K562 (cell line): ENCODE data around the gene BOC. TPM values are rescaled to one million over a fixed set of nuclear protein-coding genes. Genes with fewer than 3 reads are reported as not detected.

Experiments
- ATAC-seq: fragments of 200-7000 bp; cut with Tn5 transposase; 3 replicates; pipeline ENCODE4 v1.9.1; 2020; ENCODE audit warnings: moderate library complexity
- BruUV-seq: library from RNA; stranded (reverse); fragments of 400-500 nt; replicated peaks from 2 replicates; lab custom pipeline; 2021; lab: Mats Ljungman, UMichigan
- CTCF ChIA-PET: fragments of 300-600 bp; formaldehyde crosslinking; extraction: SDS; loops from one replicate; lab custom pipeline; 2021; ENCODE audit warnings: low intra/inter-chr PET ratio; lab: Yijun Ruan, JAX
- POLR2A ChIA-PET: fragments of 300-600, 350-650 bp; sonication (Branson Sonifier 250); formaldehyde crosslinking; extraction: SDS; loops from one replicate; lab custom pipeline; 2021; ENCODE audit warnings: antibody characterized with exemption, inconsistent platforms; lab: Yijun Ruan, JAX
- DNase-seq, 4 experiments: peaks; one replicate each; pipeline versions ENCODE4 v3.0.0 to v3.0.0-alpha.2; 2011 to 2018; ENCODE audit warnings: low spot score in 3 of 4, mixed read lengths in 3 of 4; ENCODE audit errors: extremely low read depth in 1 of 4
- FAIRE-seq: peaks from 2 replicates; lab custom pipeline; 2011; peaks lifted over from hg19 to GRCh38; lab: Jason Lieb, UNC
- H2AFZ ChIP-seq: 2 replicates; pipeline ENCODE4 v1.6.0; 2011; ENCODE audit warnings: low read depth, low read length, control low read depth, inconsistent platforms
- H3K27ac ChIP-seq: fragments of 200-600 bp; 3 replicates; pipeline ENCODE4 v1.8.0; 2011; ENCODE audit warnings: low read depth, mild to moderate bottlenecking, control low read depth, inconsistent platforms, low read length, moderate library complexity, mixed read lengths; ENCODE audit errors: extremely low read depth
- H3K27me3 ChIP-seq, 2 experiments: fragments of 300-600 bp in 1 of 2; 2 replicates in 1 of 2; 3 replicates in 1 of 2; pipeline versions ENCODE4 v1.6.0 to v1.8.0; 2011; ENCODE audit warnings: inconsistent platforms in 2 of 2, low read length in 2 of 2, mild to moderate bottlenecking in 1 of 2, mixed read lengths in 1 of 2, moderate library complexity in 1 of 2; ENCODE audit not compliant: control insufficient read depth in 2 of 2, insufficient read depth in 2 of 2
- H3K36me3 ChIP-seq: fragments of 300-600 bp; 3 replicates; pipeline ENCODE4 v1.8.0; 2011; ENCODE audit warnings: mild to moderate bottlenecking, low read length, inconsistent platforms; ENCODE audit not compliant: control insufficient read depth, insufficient read depth
- H3K4me1 ChIP-seq, 2 experiments: fragments of 200-600 bp in 1 of 2; replicated peaks in 1 of 2; 2 replicates in 1 of 2; 3 replicates in 1 of 2; pipeline versions ENCODE4 v1.5.1 to v1.8.0; 2011; ENCODE audit warnings: inconsistent platforms in 2 of 2, low read length in 2 of 2, mild to moderate bottlenecking in 1 of 2, mixed read lengths in 1 of 2, moderate library complexity in 1 of 2; ENCODE audit not compliant: control insufficient read depth in 2 of 2, insufficient read depth in 2 of 2
- H3K4me2 ChIP-seq: 2 replicates; pipeline ENCODE4 v1.6.1; 2011; ENCODE audit warnings: low read length, control low read depth, inconsistent platforms, mixed read lengths; ENCODE audit not compliant: insufficient read depth
- H3K4me3 ChIP-seq: fragments of 200-600 bp; sonication (generic), shearing (Covaris generic); 2 replicates; pipeline ENCODE4 v1.5.1; 2016; ENCODE audit warnings: control low read depth, inconsistent platforms
- H3K79me2 ChIP-seq: fragments of 200-600 bp; 3 replicates; pipeline ENCODE4 v1.8.0; 2011; ENCODE audit warnings: low read length, inconsistent platforms; ENCODE audit not compliant: control insufficient read depth, insufficient read depth
- H3K9ac ChIP-seq, 2 experiments: 2 replicates each; pipeline versions ENCODE4 v1.6.0 to v1.6.1; 2011; ENCODE audit warnings: low read depth in 2 of 2, low read length in 2 of 2, control low read depth in 1 of 2, inconsistent platforms in 1 of 2, mild to moderate bottlenecking in 1 of 2, mixed read lengths in 1 of 2; ENCODE audit not compliant: insufficient read depth in 1 of 2
- H3K9me1 ChIP-seq: one replicate; pipeline ENCODE4 v1.6.0; 2011; ENCODE audit warnings: inconsistent platforms, mild to moderate bottlenecking, low read length, moderate library complexity; ENCODE audit not compliant: control insufficient read depth, insufficient read depth
- H3K9me3 ChIP-seq: replicated peaks from 2 replicates; pipeline ENCODE4 v1.5.1; 2011; ENCODE audit warnings: low read depth, low read length, inconsistent platforms; ENCODE audit not compliant: control insufficient read depth, insufficient read depth
- H4K20me1 ChIP-seq: replicated peaks from 2 replicates; pipeline ENCODE4 v1.6.1; 2011; ENCODE audit warnings: low read length, inconsistent platforms, mixed read lengths; ENCODE audit not compliant: control insufficient read depth, insufficient read depth
- ARHGAP35 ChIP-seq: fragments of 450-650 bp; IDR thresholded peaks from 2 replicates; pipeline ENCODE4 v1.6.1; 2018; ENCODE audit not compliant: partially characterized antibody
- ELF2 ChIP-seq: fragments of 250-450 bp; sonication (Bioruptor Pico); IDR thresholded peaks from 2 replicates; pipeline ENCODE4 v1.5.0; 2021; ENCODE audit warnings: mild to moderate bottlenecking
- MYNN ChIP-seq, 2 experiments: sonication (generic); formaldehyde crosslinking in 1 of 2; IDR thresholded peaks; 2 replicates each; pipeline versions ENCODE4 v1.5.0 to v1.6.1; 2016 to 2020; ENCODE audit warnings: antibody characterized with exemption in 1 of 2, missing genetic modification reagents in 1 of 2
- SIN3B ChIP-seq: fragments of 450-650 bp; IDR thresholded peaks from 2 replicates; pipeline ENCODE4 v1.6.1; 2017; ENCODE audit warnings: low read depth, mild to moderate bottlenecking, moderate library complexity
- STAT5B ChIP-seq: fragments of 250-450 bp; sonication (Bioruptor Pico); IDR thresholded peaks from 2 replicates; pipeline ENCODE4 v1.8.0; 2021; ENCODE audit warnings: mild to moderate bottlenecking, inconsistent platforms
- ZFP1 ChIP-seq: fragments of 450-650 bp; formaldehyde crosslinking; IDR thresholded peaks from 2 replicates; pipeline ENCODE4 v1.4.0; 2020; ENCODE audit warnings: mild to moderate bottlenecking, mixed read lengths
- WGBS: fragments of 100-300 bp; shearing (Covaris generic); methylation state at CpG from one replicate; pipeline ENCODE4 v1.1.6; 2016; ENCODE audit warnings: low coverage, mixed read lengths; ENCODE audit not compliant: insufficient coverage; ENCODE audit errors: missing lambda C conversion rate; 5-methylcytosine and 5-hydroxymethylcytosine counted together
- in situ Hi-C: fragments of 300-500 bp; cut with MboI; formaldehyde crosslinking; loops from 4 replicates; pipeline ENCODE4 v1.15.0; 2018; ENCODE audit warnings: inconsistent platforms, mixed read lengths
- intact Hi-C: fragments of 100-400 bp; cut with micrococcal nuclease; formaldehyde crosslinking; loops from 2 replicates; pipeline ENCODE4 v1.14.2; 2022
- polyA plus RNA-seq, 8 experiments: library from polyadenylated mRNA; depleted of rRNA in 4 of 8; stranded (reverse) in 5 of 8; unstranded in 3 of 8; fragments of >200 nt; fragmentation: Nextera tagmentation in 2 of 8; fragmentation: Illumina TruSeq in 1 of 8; extraction: Ambion mirVana in 2 of 8; extraction: Trizol in 1 of 8; gene quantifications; 2 replicates each; pipeline versions ENCODE4 v1.2.1 to v1.2.3, GENCODE V29; 2011 to 2014; ENCODE audit warnings: inconsistent platforms in 1 of 8, missing spikeins in 1 of 8
- total RNA-seq, 7 experiments: library from RNA; depleted of rRNA in 6 of 7; stranded (reverse); fragments of >200 nt in 6 of 7; fragmentation: Illumina TruSeq in 2 of 7; extraction: Trizol in 2 of 7; gene quantifications; 2 replicates each; pipeline versions ENCODE4 v1.2.1 to v1.2.3, GENCODE V29; 2011 to 2021; ENCODE audit warnings: low replicate concordance in 1 of 7
- TF ChIP-seq, protein P1 (sequence below): sonication (generic); formaldehyde crosslinking; IDR thresholded peaks from 2 replicates; pipeline ENCODE4 v1.8.0; 2022; ENCODE audit warnings: mild to moderate bottlenecking, low read depth, missing genetic modification reagents
- TF ChIP-seq, protein P2 (sequence below): fragments of 450-650 bp; IDR thresholded peaks from 2 replicates; pipeline ENCODE4 v1.6.1; 2018; ENCODE audit warnings: mild to moderate bottlenecking, low read depth; ENCODE audit not compliant: partially characterized antibody
- TF ChIP-seq, protein P3 (sequence below): IDR thresholded peaks from 3 replicates; pipeline ENCODE4 v1.6.1; 2011; ENCODE audit warnings: borderline replicate concordance, mild to moderate bottlenecking, moderate library complexity; ENCODE audit not compliant: insufficient read length; ENCODE audit errors: extremely low read depth

The BOC gene
- total and polyA plus RNA-seq, 9 of the 15 experiments (the other 6 are each of a cell fraction or from before 2014, with no cell fraction given), result not detected

DNA sequence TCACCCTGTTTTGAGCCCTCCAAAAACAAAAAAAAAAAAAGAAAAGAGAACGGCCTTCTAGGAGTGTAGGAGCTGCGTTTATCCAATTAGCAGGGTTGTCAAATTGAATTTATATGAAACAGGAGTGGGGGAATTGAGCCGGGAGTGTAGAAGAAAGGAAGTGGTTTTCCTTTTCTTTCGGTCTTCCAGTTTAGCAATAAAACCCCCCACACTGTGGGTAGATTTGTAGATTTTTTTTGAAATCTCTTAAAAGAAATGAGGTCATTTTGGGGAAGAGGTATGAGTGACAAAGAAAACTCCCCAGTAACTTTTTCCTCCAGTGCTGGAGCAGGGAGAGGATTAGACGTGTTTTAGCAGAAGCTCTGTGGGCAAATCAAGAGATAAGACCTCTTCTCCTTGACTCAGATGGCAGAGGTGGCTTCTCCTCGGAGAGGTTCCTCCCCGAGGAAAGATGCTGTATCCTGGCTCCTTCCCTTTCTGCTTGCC is 30.8 kb downstream of the BOC start:
- CTCF ChIA-PET, result no interaction called here
- 0% methylated on average over 3 of the region's 7 CpGs for WGBS
- Histone ChIP-seq H3K9me3 (no peaks in the 10 kb centered on the region), H3K27me3 (peaks cover 0 to 5% of the 10 kb centered on the region in 2 experiments; a peak in 1 of 5 replicates), H3K9me1 (no peaks in the 10 kb centered on the region), H3K4me1 (no peaks in the 10 kb centered on the region), H3K36me3 (no peaks in the 10 kb centered on the region), H3K79me2 (no peaks in the 10 kb centered on the region), H3K27ac (no peak overlapping the region), H3K4me2 (no peak overlapping the region), H3K9ac (no peak overlapping the region), H4K20me1 (no peaks in the 10 kb centered on the region), H3K4me3 (no peak overlapping the region), H2AFZ (no peak overlapping the region)
- FAIRE-seq (no peak), ATAC-seq (no peak), DNase-seq (no peak)
- intact Hi-C loops (no loop called here), in situ Hi-C loops (no loop called here)
- POLR2A ChIA-PET, result no interaction called here
- TF ChIP-seq SIN3B, result no peak
- TF ChIP-seq, protein P1, sequence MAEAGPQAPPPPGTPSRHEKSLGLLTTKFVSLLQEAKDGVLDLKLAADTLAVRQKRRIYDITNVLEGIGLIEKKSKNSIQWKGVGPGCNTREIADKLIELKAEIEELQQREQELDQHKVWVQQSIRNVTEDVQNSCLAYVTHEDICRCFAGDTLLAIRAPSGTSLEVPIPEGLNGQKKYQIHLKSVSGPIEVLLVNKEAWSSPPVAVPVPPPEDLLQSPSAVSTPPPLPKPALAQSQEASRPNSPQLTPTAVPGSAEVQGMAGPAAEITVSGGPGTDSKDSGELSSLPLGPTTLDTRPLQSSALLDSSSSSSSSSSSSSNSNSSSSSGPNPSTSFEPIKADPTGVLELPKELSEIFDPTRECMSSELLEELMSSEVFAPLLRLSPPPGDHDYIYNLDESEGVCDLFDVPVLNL (CRISPR knock-in tag), result no peak
- TF ChIP-seq, protein P2, sequence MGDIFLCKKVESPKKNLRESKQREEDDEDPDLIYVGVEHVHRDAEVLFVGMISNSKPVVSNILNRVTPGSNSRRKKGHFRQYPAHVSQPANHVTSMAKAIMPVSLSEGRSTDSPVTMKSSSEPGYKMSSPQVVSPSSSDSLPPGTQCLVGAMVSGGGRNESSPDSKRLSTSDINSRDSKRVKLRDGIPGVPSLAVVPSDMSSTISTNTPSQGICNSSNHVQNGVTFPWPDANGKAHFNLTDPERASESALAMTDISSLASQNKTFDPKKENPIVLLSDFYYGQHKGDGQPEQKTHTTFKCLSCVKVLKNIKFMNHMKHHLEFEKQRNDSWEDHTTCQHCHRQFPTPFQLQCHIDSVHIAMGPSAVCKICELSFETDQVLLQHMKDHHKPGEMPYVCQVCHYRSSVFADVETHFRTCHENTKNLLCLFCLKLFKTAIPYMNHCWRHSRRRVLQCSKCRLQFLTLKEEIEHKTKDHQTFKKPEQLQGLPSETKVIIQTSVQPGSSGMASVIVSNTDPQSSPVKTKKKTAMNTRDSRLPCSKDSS, result no peak
- TF ChIP-seq STAT5B, result no peak
- no peak for TF ChIP-seq ZFP1 (CRISPR knock-in tag)
- no peak for TF ChIP-seq ELF2 (CRISPR knock-in tag)
- TF ChIP-seq, protein P3, sequence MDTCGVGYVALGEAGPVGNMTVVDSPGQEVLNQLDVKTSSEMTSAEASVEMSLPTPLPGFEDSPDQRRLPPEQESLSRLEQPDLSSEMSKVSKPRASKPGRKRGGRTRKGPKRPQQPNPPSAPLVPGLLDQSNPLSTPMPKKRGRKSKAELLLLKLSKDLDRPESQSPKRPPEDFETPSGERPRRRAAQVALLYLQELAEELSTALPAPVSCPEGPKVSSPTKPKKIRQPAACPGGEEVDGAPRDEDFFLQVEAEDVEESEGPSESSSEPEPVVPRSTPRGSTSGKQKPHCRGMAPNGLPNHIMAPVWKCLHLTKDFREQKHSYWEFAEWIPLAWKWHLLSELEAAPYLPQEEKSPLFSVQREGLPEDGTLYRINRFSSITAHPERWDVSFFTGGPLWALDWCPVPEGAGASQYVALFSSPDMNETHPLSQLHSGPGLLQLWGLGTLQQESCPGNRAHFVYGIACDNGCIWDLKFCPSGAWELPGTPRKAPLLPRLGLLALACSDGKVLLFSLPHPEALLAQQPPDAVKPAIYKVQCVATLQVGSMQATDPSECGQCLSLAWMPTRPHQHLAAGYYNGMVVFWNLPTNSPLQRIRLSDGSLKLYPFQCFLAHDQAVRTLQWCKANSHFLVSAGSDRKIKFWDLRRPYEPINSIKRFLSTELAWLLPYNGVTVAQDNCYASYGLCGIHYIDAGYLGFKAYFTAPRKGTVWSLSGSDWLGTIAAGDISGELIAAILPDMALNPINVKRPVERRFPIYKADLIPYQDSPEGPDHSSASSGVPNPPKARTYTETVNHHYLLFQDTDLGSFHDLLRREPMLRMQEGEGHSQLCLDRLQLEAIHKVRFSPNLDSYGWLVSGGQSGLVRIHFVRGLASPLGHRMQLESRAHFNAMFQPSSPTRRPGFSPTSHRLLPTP, result no peak
- no peak for TF ChIP-seq ARHGAP35
- no peak for TF ChIP-seq MYNN (IDR thresholded peaks at IDR 0.05)
- no peak for TF ChIP-seq MYNN (CRISPR knock-in tag; IDR thresholded peaks at IDR 0.05)
- no TSS peak for BruUV-seq
